WERI-Rb-1 (cell line): ENCODE results near the gene CHCT1.
A peak's percentile ranks its signal among the peaks of the same experiment; 100 is the strongest.

Experiments used
- DNase-seq: peaks from one replicate; pipeline ENCODE4 v3.0.0-alpha.2; 2020
- H3K27ac ChIP-seq: fragments of 250-450 bp; sonication (Bioruptor Pico); 2 replicates; pipeline ENCODE4 v1.5.1; 2020; ENCODE audit warnings: mild to moderate bottlenecking, moderate library complexity
- H3K27me3 ChIP-seq: fragments of 250-450 bp; sonication (Bioruptor Pico); 2 replicates; pipeline ENCODE4 v1.5.1; 2021; ENCODE audit warnings: mild to moderate bottlenecking, low read depth, moderate library complexity; ENCODE audit not compliant: insufficient read depth, severe bottlenecking
- H3K36me3 ChIP-seq: fragments of 250-450 bp; sonication (Bioruptor Pico); 2 replicates; pipeline ENCODE4 v1.5.1; 2020; ENCODE audit warnings: mild to moderate bottlenecking, moderate library complexity
- H3K4me3 ChIP-seq: 2 replicates; pipeline ENCODE4 v1.5.1; 2011; ENCODE audit warnings: low read depth, mild to moderate bottlenecking, control low read depth, low read length
- H3K9me3 ChIP-seq: fragments of 250-450 bp; sonication (Bioruptor Pico); 2 replicates; pipeline ENCODE4 v1.5.1; 2021; ENCODE audit warnings: mild to moderate bottlenecking, moderate library complexity; ENCODE audit not compliant: severe bottlenecking
- TF ChIP-seq, protein P1 (sequence below): IDR thresholded peaks from 2 replicates; pipeline ENCODE4 v1.5.1; 2011; ENCODE audit warnings: low read depth, mild to moderate bottlenecking, control low read depth, inconsistent platforms, low read length

Gene CHCT1

DNA sequence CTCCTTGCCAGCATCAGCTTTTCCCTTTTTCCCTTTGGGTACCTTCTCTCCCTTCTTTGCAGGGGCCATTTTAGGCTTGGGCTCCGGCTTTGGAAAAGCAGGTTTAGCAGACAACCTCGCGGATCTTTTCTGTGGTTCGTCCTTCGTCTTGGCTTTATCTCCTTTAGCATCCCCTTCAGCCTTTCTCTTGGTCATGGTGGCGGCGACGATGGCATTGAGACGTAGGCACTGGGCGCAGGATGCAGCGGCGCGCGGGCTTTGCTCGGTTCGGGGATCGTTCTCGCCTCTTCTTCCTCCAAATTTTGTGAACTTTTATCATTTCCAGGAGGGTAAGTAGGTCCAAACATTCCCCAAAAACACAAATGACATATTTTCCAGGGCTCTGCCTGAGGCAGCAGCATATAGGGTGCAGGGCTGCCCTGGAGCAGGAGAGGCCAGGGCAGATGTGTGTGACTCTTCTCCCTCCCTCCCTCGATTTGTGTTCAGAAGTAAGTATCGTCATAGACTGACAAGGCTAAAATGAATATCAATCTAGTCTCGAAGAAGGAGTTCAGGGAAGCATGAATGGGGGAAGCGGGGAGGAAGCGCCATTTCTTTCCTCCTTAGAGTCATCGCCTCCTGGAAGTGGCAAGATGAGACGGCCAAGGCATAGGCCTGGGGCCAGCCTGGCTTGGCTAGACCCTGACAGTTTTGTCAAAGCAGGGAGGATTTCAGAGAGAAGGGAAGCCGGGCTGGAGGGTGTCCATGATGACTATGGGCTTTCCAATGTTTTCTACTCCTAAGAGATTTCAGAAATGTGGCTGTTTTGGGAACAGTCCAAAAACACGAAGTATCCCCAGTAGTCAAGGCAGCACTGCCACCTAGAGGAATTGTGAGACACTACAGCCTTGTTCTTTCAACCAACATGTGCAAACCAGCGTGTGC, 13.2 kb downstream of the CHCT1 start:
- DNase-seq: peak; percentile 55
- no peaks in the 10 kb centered on the region for H3K27me3 ChIP-seq

DNA sequence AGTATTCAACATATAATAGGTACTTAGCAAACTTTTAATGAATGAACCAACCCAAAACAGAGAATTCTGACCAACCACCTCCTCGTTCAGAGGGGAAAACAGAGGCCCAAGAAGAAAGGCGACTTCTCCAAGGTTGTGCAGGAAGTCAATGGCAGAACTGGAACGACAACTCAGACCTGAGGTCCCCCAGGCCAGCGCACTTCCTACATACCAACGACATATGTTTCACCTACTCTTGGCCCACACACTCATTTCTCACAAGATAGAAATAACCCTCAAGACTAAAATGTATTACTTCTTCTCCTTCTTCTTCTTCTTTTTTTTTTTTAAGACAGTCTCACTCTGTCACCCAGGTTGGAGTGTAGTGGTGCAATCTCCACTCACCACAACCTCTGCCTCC, 14.4 kb downstream of the CHCT1 start:
- TF ChIP-seq, protein P1, sequence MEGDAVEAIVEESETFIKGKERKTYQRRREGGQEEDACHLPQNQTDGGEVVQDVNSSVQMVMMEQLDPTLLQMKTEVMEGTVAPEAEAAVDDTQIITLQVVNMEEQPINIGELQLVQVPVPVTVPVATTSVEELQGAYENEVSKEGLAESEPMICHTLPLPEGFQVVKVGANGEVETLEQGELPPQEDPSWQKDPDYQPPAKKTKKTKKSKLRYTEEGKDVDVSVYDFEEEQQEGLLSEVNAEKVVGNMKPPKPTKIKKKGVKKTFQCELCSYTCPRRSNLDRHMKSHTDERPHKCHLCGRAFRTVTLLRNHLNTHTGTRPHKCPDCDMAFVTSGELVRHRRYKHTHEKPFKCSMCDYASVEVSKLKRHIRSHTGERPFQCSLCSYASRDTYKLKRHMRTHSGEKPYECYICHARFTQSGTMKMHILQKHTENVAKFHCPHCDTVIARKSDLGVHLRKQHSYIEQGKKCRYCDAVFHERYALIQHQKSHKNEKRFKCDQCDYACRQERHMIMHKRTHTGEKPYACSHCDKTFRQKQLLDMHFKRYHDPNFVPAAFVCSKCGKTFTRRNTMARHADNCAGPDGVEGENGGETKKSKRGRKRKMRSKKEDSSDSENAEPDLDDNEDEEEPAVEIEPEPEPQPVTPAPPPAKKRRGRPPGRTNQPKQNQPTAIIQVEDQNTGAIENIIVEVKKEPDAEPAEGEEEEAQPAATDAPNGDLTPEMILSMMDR: no peak
- Histone ChIP-seq H3K27me3 (no peaks in the 10 kb centered on the region), H3K27ac (no peak overlapping the region), H3K9me3 (peaks cover 13% of the 10 kb centered on the region), H3K4me3 (no peak overlapping the region), H3K36me3 (no peaks in the 10 kb centered on the region)
- DNase-seq: no peak

More for the DNA sequence above, 13.2 kb downstream of the CHCT1 start:
- TF ChIP-seq, protein P1: peak; percentile 91
- H3K4me3 ChIP-seq: no peak overlapping the region
- no peaks in the 10 kb centered on the region for H3K36me3 ChIP-seq
- peaks cover 13% of the 10 kb centered on the region for H3K9me3 ChIP-seq
- no peak overlapping the region for H3K27ac ChIP-seq

DNA sequence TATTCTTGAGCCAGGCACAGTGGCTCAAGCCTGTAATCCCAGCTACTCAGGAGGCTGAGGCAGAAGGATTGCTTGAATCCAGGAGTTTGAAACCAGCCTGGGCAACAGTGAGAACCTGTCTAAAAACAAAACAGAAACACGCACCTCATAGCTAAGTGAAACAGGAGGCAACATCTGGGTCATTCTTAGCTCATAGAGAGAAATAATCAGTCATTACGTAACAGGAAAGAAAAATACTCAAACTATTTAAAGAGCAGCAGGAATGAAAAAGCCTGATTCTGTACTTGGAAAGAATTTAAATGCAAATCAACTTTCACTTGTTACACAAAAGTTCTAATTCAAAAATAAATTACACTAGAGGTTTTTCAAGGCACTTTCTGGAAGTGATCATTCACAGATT, 17.2 kb downstream of the CHCT1 start:
- no peak for DNase-seq
- Histone ChIP-seq H3K36me3 (no peaks in the 10 kb centered on the region), H3K27me3 (no peaks in the 10 kb centered on the region), H3K27ac (no peak overlapping the region), H3K9me3 (no peaks in the 10 kb centered on the region), H3K4me3 (no peak overlapping the region)
- TF ChIP-seq, protein P1: no peak

DNA sequence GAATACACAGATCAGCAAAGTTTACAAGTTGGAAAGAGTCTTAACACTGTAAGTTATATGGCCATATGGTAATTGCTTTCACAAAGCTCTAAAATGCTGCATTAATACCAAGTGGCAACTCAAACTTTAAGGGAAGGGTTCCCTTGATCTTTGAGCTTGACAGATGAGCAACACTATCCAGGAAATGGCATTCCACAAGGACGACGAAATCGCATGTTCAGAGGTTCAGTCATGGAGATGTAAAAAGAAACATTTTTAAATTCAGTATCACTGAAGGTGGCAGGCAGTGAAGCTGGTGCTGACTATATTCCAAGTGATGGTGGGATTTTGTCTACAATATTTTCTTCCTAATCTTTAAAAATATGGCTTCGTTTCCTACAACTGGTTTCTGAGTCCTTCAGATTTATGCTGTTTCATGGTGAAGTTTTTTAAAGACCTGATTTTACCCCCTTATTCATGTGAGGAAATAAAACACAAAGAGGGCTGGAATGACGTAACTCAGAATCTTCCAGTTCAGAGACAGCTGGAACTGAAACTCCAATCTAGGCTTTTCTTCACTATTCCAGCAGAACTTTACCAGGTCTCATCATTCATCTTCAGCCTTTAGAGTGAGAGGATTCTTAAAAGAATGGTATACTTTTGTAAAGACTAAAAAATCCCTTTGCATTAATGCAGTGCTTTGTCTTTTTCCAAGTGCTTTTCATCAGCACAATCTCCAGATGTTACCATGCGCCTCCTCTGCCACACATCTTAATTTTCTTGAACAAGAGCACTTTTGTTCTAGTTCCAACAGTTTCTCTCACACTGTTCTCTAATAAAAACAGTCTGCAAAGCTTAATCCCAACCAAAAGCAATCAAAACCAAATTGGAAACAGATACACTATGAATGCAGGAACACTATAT, 20.2 kb downstream of the CHCT1 start:
- Histone ChIP-seq H3K4me3 (no peak overlapping the region), H3K27ac (no peak overlapping the region)

DNA sequence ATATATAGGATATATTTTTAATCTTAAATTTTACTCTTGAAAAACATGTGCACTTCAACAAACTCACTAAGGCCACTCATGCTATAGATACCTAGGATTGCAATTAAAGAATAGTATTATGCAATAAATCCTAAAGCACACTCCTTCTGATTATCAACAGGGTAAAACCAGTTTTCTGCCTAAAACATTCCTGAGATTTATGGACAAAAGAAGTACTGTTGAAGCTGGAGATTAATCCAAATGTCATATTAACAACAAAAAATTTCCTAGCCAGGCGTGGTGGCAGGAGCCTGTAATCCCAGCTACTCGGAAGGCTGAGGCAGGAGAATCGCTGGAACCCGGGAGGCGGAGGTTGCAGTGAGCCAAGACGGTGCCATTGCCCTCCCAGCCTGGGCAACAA, 21.4 kb downstream of the CHCT1 start:
- H3K4me3 ChIP-seq: no peak overlapping the region
- no peak for DNase-seq
- H3K27ac ChIP-seq: no peak overlapping the region
- TF ChIP-seq, protein P1: no peak
- H3K9me3 ChIP-seq: no peaks in the 10 kb centered on the region
- H3K27me3 ChIP-seq: no peaks in the 10 kb centered on the region
- H3K36me3 ChIP-seq: peaks cover 23% of the 10 kb centered on the region

More for the DNA sequence above, 20.2 kb downstream of the CHCT1 start:
- no peak for DNase-seq
- H3K27me3 ChIP-seq: no peaks in the 10 kb centered on the region
- TF ChIP-seq, protein P1: no peak
- H3K36me3 ChIP-seq: peaks cover 15% of the 10 kb centered on the region
- H3K9me3 ChIP-seq: no peaks in the 10 kb centered on the region
